ENCODE measurements around the gene CDKL5.

CDKL5 gene

DNA sequence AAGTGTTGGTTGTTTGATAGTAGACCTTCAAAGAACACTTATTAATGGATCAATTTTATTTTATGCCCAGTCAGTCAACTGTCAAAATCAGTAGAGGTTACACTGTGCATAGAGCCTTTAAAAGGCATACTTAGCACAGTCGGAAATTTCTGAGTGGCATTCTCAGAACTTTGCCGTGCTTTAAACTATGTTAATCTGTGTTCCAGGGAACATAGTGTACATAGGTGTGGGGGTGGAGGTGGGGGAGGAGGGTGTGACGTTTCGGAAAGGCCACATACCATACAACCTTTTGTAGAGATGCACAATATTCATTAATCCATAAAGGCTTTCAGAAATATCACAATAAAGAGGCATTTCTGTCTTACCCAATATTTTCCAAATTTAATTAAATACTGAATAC is 170.7 kb downstream of the CDKL5 start:
- no peak overlapping the region for H2AFZ ChIP-seq (ENCODE audit: low read length, unreplicated experiment)
- no peak overlapping the region for H3K27ac ChIP-seq (ENCODE audit: low read depth, low read length)
- no peaks in the 10 kb centered on the region for H3K79me2 ChIP-seq (ENCODE audit: control insufficient read depth, insufficient read depth, low read length, unreplicated experiment)
- H3K4me3 ChIP-seq (ENCODE audit: low read depth, low read length) = no peak overlapping the region
- H3K36me3 ChIP-seq (ENCODE audit: insufficient read depth, low read length) = no peaks in the 10 kb centered on the region
- no peaks in the 10 kb centered on the region for H3K27me3 ChIP-seq (ENCODE audit: insufficient read depth, low read length)
- H3K4me1 ChIP-seq (ENCODE audit: control insufficient read depth, insufficient read depth, low read length, unreplicated experiment) = no peaks in the 10 kb centered on the region

GRCh38 chrX:18598413-18598812 is 173.0 kb downstream of the CDKL5 start:
- Histone ChIP-seq H3K4me3 (ENCODE audit: low read depth, low read length) (no peak overlapping the region), H3K36me3 (ENCODE audit: insufficient read depth, low read length) (no peaks in the 10 kb centered on the region), H3K4me1 (ENCODE audit: control insufficient read depth, insufficient read depth, low read length, unreplicated experiment) (no peaks in the 10 kb centered on the region), H2AFZ (ENCODE audit: low read length, unreplicated experiment) (no peak overlapping the region), H3K27ac (ENCODE audit: low read depth, low read length) (no peak overlapping the region), H3K79me2 (ENCODE audit: control insufficient read depth, insufficient read depth, low read length, unreplicated experiment) (no peaks in the 10 kb centered on the region), H3K27me3 (ENCODE audit: insufficient read depth, low read length) (no peaks in the 10 kb centered on the region)

GRCh38 chrX:18607966-18608365 is 182.6 kb downstream of the CDKL5 start:
- Histone ChIP-seq H3K79me2 (ENCODE audit: control insufficient read depth, insufficient read depth, low read length, unreplicated experiment) (no peaks in the 10 kb centered on the region), H3K4me1 (ENCODE audit: control insufficient read depth, insufficient read depth, low read length, unreplicated experiment) (peaks cover 4% of the 10 kb centered on the region), H3K36me3 (ENCODE audit: insufficient read depth, low read length) (no peaks in the 10 kb centered on the region), H3K4me3 (ENCODE audit: low read depth, low read length) (no peak overlapping the region), H3K27ac (ENCODE audit: low read depth, low read length) (no peak overlapping the region), H2AFZ (ENCODE audit: low read length, unreplicated experiment) (no peak overlapping the region), H3K27me3 (ENCODE audit: insufficient read depth, low read length) (no peaks in the 10 kb centered on the region)

DNA sequence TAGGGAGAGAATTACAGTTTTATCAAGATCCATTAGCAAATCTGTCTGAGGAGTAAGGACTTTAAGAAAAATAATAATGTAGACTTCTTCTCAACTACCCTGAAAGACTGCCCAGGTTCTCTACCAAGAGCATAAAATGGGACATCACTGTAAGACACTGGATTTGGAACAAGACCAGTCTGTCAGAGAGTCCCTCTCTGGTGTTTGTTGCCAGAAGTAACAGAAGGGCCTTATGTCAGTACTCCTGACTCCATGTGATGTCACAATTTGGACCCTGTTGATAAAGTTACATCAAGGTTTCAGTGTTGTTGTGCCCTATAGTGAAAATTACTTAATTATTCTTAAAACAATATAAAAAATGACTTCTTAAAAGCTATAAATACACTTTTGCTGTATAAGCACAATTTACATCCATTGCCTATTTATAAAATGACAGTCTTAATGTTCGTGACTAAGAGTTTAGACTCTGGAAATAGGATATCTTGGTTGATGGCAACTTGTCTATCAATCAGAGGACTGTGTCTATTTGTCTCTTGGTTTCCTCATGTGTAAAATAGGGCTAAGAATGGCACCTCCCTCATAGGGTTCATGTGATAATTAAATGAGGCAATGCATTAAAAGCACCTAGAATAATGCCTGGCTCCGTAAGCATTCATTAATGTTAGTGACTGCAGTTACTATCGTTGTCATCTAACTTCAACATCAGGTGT is 188.7 kb downstream of the CDKL5 start:
- Histone ChIP-seq H3K27me3 (ENCODE audit: insufficient read depth, low read length) (no peaks in the 10 kb centered on the region), H3K27ac (ENCODE audit: low read depth, low read length) (no peak overlapping the region), H2AFZ (ENCODE audit: low read length, unreplicated experiment) (no peak overlapping the region), H3K4me3 (ENCODE audit: low read depth, low read length) (no peak overlapping the region), H3K36me3 (ENCODE audit: insufficient read depth, low read length) (no peaks in the 10 kb centered on the region), H3K4me1 (ENCODE audit: control insufficient read depth, insufficient read depth, low read length, unreplicated experiment) (peaks cover 12% of the 10 kb centered on the region), H3K79me2 (ENCODE audit: control insufficient read depth, insufficient read depth, low read length, unreplicated experiment) (no peaks in the 10 kb centered on the region)

GRCh38 chrX:18616688-18617406 is 191.4 kb downstream of the CDKL5 start:
- Histone ChIP-seq H3K36me3 (ENCODE audit: insufficient read depth, low read length) (no peaks in the 10 kb centered on the region), H3K79me2 (ENCODE audit: control insufficient read depth, insufficient read depth, low read length, unreplicated experiment) (no peaks in the 10 kb centered on the region), H3K4me1 (ENCODE audit: control insufficient read depth, insufficient read depth, low read length, unreplicated experiment) (peaks cover 12% of the 10 kb centered on the region), H3K4me3 (ENCODE audit: low read depth, low read length) (no peak overlapping the region), H2AFZ (ENCODE audit: low read length, unreplicated experiment) (no peak overlapping the region), H3K27ac (ENCODE audit: low read depth, low read length) (no peak overlapping the region), H3K27me3 (ENCODE audit: insufficient read depth, low read length) (no peaks in the 10 kb centered on the region)

DNA sequence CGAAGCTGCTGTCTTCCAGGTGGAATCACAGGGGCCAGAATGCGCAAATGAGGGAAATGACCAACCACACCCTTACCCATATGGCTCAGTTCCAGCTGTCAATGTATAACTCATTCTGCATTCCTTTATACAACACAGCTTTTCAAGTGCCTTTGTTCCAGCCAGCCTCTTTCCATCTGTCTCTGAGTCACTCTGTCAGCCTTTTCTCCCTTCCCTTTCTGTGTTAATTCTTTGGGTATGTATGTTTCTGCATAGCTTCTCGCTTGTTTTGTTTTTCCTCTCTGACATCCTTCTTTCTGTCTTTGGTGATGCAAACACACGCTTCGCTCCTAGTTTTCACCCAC is 192.0 kb downstream of the CDKL5 start:
- Histone ChIP-seq H3K4me1 (ENCODE audit: control insufficient read depth, insufficient read depth, low read length, unreplicated experiment) (peaks cover 12% of the 10 kb centered on the region), H3K27me3 (ENCODE audit: insufficient read depth, low read length) (no peaks in the 10 kb centered on the region), H3K4me3 (ENCODE audit: low read depth, low read length) (no peak overlapping the region), H3K79me2 (ENCODE audit: control insufficient read depth, insufficient read depth, low read length, unreplicated experiment) (no peaks in the 10 kb centered on the region), H3K27ac (ENCODE audit: low read depth, low read length) (no peak overlapping the region), H2AFZ (ENCODE audit: low read length, unreplicated experiment) (no peak overlapping the region), H3K36me3 (ENCODE audit: insufficient read depth, low read length) (no peaks in the 10 kb centered on the region)

DNA sequence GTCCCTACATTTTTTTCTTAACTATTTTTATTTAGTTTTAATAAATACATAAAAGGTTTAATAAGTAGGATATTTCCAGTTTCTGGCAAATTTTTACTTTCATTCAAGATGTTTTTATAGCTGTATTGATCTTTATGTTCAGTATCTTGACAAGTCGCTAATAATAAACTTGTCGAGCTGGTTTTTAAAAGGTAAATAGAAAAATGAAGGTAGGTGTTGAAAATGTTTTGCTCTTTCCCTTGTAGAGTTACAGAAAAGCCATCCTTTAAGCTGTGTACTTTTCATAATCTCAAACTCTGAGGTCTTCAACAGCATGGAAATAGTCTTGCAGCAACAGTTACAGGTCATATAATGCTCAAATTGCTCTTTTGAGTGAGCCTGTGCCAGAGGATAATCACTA is 193.9 kb downstream of the CDKL5 start:
- H3K27ac ChIP-seq (ENCODE audit: low read depth, low read length) = no peak overlapping the region
- no peaks in the 10 kb centered on the region for H3K27me3 ChIP-seq (ENCODE audit: insufficient read depth, low read length)
- H3K79me2 ChIP-seq (ENCODE audit: control insufficient read depth, insufficient read depth, low read length, unreplicated experiment) = no peaks in the 10 kb centered on the region
- H2AFZ ChIP-seq (ENCODE audit: low read length, unreplicated experiment) = no peak overlapping the region
- H3K4me3 ChIP-seq (ENCODE audit: low read depth, low read length) = no peak overlapping the region
- H3K36me3 ChIP-seq (ENCODE audit: insufficient read depth, low read length) = no peaks in the 10 kb centered on the region
- H3K4me1 ChIP-seq (ENCODE audit: control insufficient read depth, insufficient read depth, low read length, unreplicated experiment) = peaks cover 12% of the 10 kb centered on the region

GRCh38 chrX:18620349-18620748 is 194.9 kb downstream of the CDKL5 start:
- Histone ChIP-seq H3K4me1 (ENCODE audit: control insufficient read depth, insufficient read depth, low read length, unreplicated experiment) (peaks cover 12% of the 10 kb centered on the region), H2AFZ (ENCODE audit: low read length, unreplicated experiment) (no peak overlapping the region), H3K27ac (ENCODE audit: low read depth, low read length) (no peak overlapping the region)

GRCh38 chrX:18624599-18624998 is 199.2 kb downstream of the CDKL5 start:
- no peak overlapping the region for H2AFZ ChIP-seq (ENCODE audit: low read length, unreplicated experiment)
- H3K4me1 ChIP-seq (ENCODE audit: control insufficient read depth, insufficient read depth, low read length, unreplicated experiment) = no peaks in the 10 kb centered on the region
- H3K36me3 ChIP-seq (ENCODE audit: insufficient read depth, low read length) = no peaks in the 10 kb centered on the region
- no peak overlapping the region for H3K27ac ChIP-seq (ENCODE audit: low read depth, low read length)
- H3K27me3 ChIP-seq (ENCODE audit: insufficient read depth, low read length) = no peaks in the 10 kb centered on the region
- H3K79me2 ChIP-seq (ENCODE audit: control insufficient read depth, insufficient read depth, low read length, unreplicated experiment) = no peaks in the 10 kb centered on the region
- no peak overlapping the region for H3K4me3 ChIP-seq (ENCODE audit: low read depth, low read length)

More at GRCh38 chrX:18620349-18620748, 194.9 kb downstream of the CDKL5 start:
- Histone ChIP-seq H3K4me3 (ENCODE audit: low read depth, low read length) (no peak overlapping the region), H3K27me3 (ENCODE audit: insufficient read depth, low read length) (no peaks in the 10 kb centered on the region), H3K36me3 (ENCODE audit: insufficient read depth, low read length) (no peaks in the 10 kb centered on the region), H3K79me2 (ENCODE audit: control insufficient read depth, insufficient read depth, low read length, unreplicated experiment) (no peaks in the 10 kb centered on the region)

DNA sequence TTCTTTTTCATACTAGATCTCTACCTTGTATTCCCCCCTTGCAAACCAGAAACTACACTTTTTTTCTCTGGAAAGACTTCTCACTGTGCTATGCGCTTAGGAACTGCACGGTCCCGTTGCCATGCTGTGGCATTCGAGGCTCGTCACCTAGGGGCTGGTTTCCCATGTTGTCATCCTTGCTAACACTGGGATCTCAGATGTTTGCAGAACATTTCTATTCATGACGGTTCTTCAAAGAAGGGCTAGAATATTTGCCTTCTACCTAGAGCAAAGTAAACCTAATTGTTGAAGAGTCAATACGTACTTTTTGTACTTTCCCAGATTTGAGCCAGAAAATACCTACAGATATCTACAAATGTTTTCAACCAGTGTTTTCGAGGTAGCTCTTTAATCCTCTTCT is 205.5 kb downstream of the CDKL5 start:
- no peak overlapping the region for H3K4me3 ChIP-seq (ENCODE audit: low read depth, low read length)
- no peaks in the 10 kb centered on the region for H3K79me2 ChIP-seq (ENCODE audit: control insufficient read depth, insufficient read depth, low read length, unreplicated experiment)
- H2AFZ ChIP-seq (ENCODE audit: low read length, unreplicated experiment) = no peak overlapping the region
- no peaks in the 10 kb centered on the region for H3K27me3 ChIP-seq (ENCODE audit: insufficient read depth, low read length)
- H3K27ac ChIP-seq (ENCODE audit: low read depth, low read length) = no peak overlapping the region
- H3K4me1 ChIP-seq (ENCODE audit: control insufficient read depth, insufficient read depth, low read length, unreplicated experiment) = no peaks in the 10 kb centered on the region
- no peaks in the 10 kb centered on the region for H3K36me3 ChIP-seq (ENCODE audit: insufficient read depth, low read length)

DNA sequence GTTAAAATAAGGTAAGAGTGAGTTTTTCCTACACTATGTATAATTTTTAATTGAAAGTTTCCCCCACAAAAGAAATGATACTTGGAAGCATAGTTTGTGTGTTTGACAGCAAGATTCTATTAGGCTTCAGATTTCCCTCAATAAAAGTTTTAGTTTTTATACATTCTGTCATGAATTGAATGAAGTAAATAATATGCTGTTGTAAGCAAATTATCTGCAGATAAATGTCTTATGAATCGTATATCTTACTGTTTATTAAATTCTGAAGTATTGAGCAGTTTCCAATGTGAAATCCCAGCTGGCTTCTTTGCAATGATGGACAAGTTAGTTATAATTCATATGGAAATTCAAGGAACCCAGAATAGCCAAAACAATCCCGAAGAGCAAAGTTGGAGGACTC is 213.0 kb downstream of the CDKL5 start:
- Histone ChIP-seq H2AFZ (ENCODE audit: low read length, unreplicated experiment) (no peak overlapping the region), H3K4me1 (ENCODE audit: control insufficient read depth, insufficient read depth, low read length, unreplicated experiment) (no peaks in the 10 kb centered on the region), H3K27me3 (ENCODE audit: insufficient read depth, low read length) (no peaks in the 10 kb centered on the region), H3K36me3 (ENCODE audit: insufficient read depth, low read length) (no peaks in the 10 kb centered on the region), H3K4me3 (ENCODE audit: low read depth, low read length) (no peak overlapping the region), H3K27ac (ENCODE audit: low read depth, low read length) (no peak overlapping the region), H3K79me2 (ENCODE audit: control insufficient read depth, insufficient read depth, low read length, unreplicated experiment) (no peaks in the 10 kb centered on the region)

Data from ACC112 (cell line).